Measurements from ENCODE around the gene DLK2. TPM values are rescaled to one million over a fixed set of nuclear protein-coding genes. Genes with fewer than 3 reads are reported as not detected.

DLK2 gene
- total RNA-seq, 1 experiment from 2014 or later: 1.4 TPM

- DNase-seq (no peak), ATAC-seq (no peak)
- Histone ChIP-seq H3K27ac (ENCODE audit: low read length) (0 out of 2 replicates have a peak overlapping the region, but pooled peaks have one; percentile 15), H3K9me2 (replicated peaks; ENCODE audit: low read length) (no peaks in the 10 kb centered on the region), H3K4me1 (ENCODE audit: insufficient read depth, low read length) (peaks cover 44% of the 10 kb centered on the region), H3K27me3 (ENCODE audit: low read length) (no peaks in the 10 kb centered on the region), H2AFZ (ENCODE audit: low read length) (no peak overlapping the region), H3K9ac (ENCODE audit: low read length) (peak overlapping the region; percentile 95), H3K36me3 (ENCODE audit: low read depth, low read length) (no peaks in the 10 kb centered on the region), H3K4me2 (ENCODE audit: low read length) (peak overlapping the region; percentile 94), H3K9me3 (ENCODE audit: low read length) (no peaks in the 10 kb centered on the region), H4K20me1 (ENCODE audit: low read length) (no peaks in the 10 kb centered on the region), H3F3A (ENCODE audit: low read length, unreplicated experiment) (no peaks in the 10 kb centered on the region), H3K79me2 (ENCODE audit: low read length) (peaks cover 51% of the 10 kb centered on the region), H3K4me3 (ENCODE audit: low read length) (peak overlapping the region; percentile 90)
- TSS peak; percentile 61 for BruUV-seq (replicated peaks)
- TF ChIP-seq EZH2phosphoT487 (IDR thresholded peaks at IDR 0.05; ENCODE audit: borderline replicate concordance, low read length) (no peak), CTCF (conservative IDR thresholded peaks at IDR 0.05; ENCODE audit: low read depth, low read length) (no peak), EZH2 (IDR thresholded peaks at IDR 0.05; ENCODE audit: low read length, unreplicated experiment) (no peak)
- ChIA-PET POLR2A (ENCODE audit: unreplicated experiment) (no interaction called here), CTCF (no interaction called here)
- intact Hi-C loops (cut with micrococcal nuclease): no loop called here
Observed at GRCh38 chr6:43478008-43478372, 22.6 kb upstream of the DLK2 start.

GRCh38 chr6:43477235-43478007, 22.1 kb upstream of the DLK2 start, which contains the start of gene TJAP1:
TSS of gene TJAP1 (plus strand) at chr6:43477570. CDS start at chr6:43499002, 21,432 bp downstream.
- H3K4me2 ChIP-seq (ENCODE audit: low read length): peak within 1 kb of the TSS; percentile 94
- peak within 1 kb of the TSS; percentile 90 for H3K4me3 ChIP-seq (ENCODE audit: low read length)
- peak within 1 kb of the TSS; percentile 86 for H2AFZ ChIP-seq (ENCODE audit: low read length)
- no peaks in the 10 kb centered on the region for H3K36me3 ChIP-seq (ENCODE audit: low read depth, low read length)
- ChIA-PET CTCF (no interaction called here), POLR2A (ENCODE audit: unreplicated experiment) (no interaction called here)
- H3K4me1 ChIP-seq (ENCODE audit: insufficient read depth, low read length): peaks cover 41% of the 10 kb centered on the region
- DNase-seq (peak; percentile 89), ATAC-seq (peak; percentile 87)
- no peaks in the 10 kb centered on the region for H4K20me1 ChIP-seq (ENCODE audit: low read length)
- H3K27me3 ChIP-seq (ENCODE audit: low read length): no peaks in the 10 kb centered on the region
- 0 out of 2 replicates have a peak within 1 kb of the TSS, but pooled peaks have one; percentile 15 for H3K27ac ChIP-seq (ENCODE audit: low read length)
- no peak for TF ChIP-seq EZH2 (IDR thresholded peaks at IDR 0.05; ENCODE audit: low read length, unreplicated experiment)
- no peak for TF ChIP-seq EZH2phosphoT487 (IDR thresholded peaks at IDR 0.05; ENCODE audit: borderline replicate concordance, low read length)
- no peak for TF ChIP-seq CTCF (conservative IDR thresholded peaks at IDR 0.05; ENCODE audit: low read depth, low read length)
- peak within 1 kb of the TSS; percentile 95 for H3K9ac ChIP-seq (ENCODE audit: low read length)
- H3F3A ChIP-seq (ENCODE audit: low read length, unreplicated experiment): no peaks in the 10 kb centered on the region
- no peaks in the 10 kb centered on the region for H3K9me3 ChIP-seq (ENCODE audit: low read length)
- intact Hi-C loops (cut with micrococcal nuclease): loop anchor here (2.0 kb wide), 1 partner anchor 21 kb away; no protein-coding TSS in a partner anchor
- no TSS peak for BruUV-seq (replicated peaks)
- no peaks in the 10 kb centered on the region for H3K9me2 ChIP-seq (replicated peaks; ENCODE audit: low read length)
- H3K79me2 ChIP-seq (ENCODE audit: low read length): peaks cover 45% of the 10 kb centered on the region

GRCh38 chr6:43476746-43477145, 21.4 kb upstream of the DLK2 start:
- H4K20me1 ChIP-seq (ENCODE audit: low read length): no peaks in the 10 kb centered on the region
- peak overlapping the region; percentile 90 for H3K4me3 ChIP-seq (ENCODE audit: low read length)
- H3K9me3 ChIP-seq (ENCODE audit: low read length): no peaks in the 10 kb centered on the region
- H3K9ac ChIP-seq (ENCODE audit: low read length): peak overlapping the region; percentile 95
- DNase-seq (no peak), ATAC-seq (no peak)
- H3K27me3 ChIP-seq (ENCODE audit: low read length): no peaks in the 10 kb centered on the region
- H3K79me2 ChIP-seq (ENCODE audit: low read length): peaks cover 38% of the 10 kb centered on the region
- POLR2A ChIA-PET (ENCODE audit: unreplicated experiment): no interaction called here
- H3K4me2 ChIP-seq (ENCODE audit: low read length): peak overlapping the region; percentile 94
- H3K9me2 ChIP-seq (replicated peaks; ENCODE audit: low read length): no peaks in the 10 kb centered on the region
- no peak for TF ChIP-seq EZH2phosphoT487 (IDR thresholded peaks at IDR 0.05; ENCODE audit: borderline replicate concordance, low read length)
- no peak for TF ChIP-seq EZH2 (IDR thresholded peaks at IDR 0.05; ENCODE audit: low read length, unreplicated experiment)
- no peak for TF ChIP-seq CTCF (conservative IDR thresholded peaks at IDR 0.05; ENCODE audit: low read depth, low read length)
- peak overlapping the region; percentile 86 for H2AFZ ChIP-seq (ENCODE audit: low read length)
- peaks cover 37% of the 10 kb centered on the region for H3K4me1 ChIP-seq (ENCODE audit: insufficient read depth, low read length)
- CTCF ChIA-PET: no interaction called here
- H3F3A ChIP-seq (ENCODE audit: low read length, unreplicated experiment): no peaks in the 10 kb centered on the region
- no TSS peak for BruUV-seq (replicated peaks)
- intact Hi-C loops (cut with micrococcal nuclease): loop anchor here (2.0 kb wide), 1 partner anchor 20 kb away; no protein-coding TSS in a partner anchor
- H3K36me3 ChIP-seq (ENCODE audit: low read depth, low read length): no peaks in the 10 kb centered on the region
- no peak overlapping the region for H3K27ac ChIP-seq (ENCODE audit: low read length)

All from PC-3 (cell line).